Measurements from ENCODE around the gene SNX21.

DNA sequence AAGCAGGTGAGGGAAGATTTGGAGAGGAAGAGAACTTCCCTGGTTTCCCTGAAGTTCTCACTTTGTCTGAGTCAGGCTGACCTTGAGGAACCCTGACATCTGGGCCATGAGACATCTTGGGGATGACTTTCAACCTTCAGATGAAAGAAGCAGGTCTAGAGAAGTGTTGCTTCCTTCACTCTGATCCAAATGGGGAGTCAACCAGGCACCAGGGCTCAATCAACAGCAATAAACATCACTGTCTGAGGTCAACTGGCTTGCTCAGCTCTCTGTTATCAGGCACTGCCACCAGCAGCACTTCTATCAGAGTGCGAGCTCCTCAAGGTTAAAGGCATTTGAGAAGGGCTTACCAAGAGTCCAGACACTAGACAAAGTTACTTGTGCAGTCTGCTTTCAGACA, 17.3 kb downstream of the SNX21 start:
- TF ChIP-seq, protein P1, sequence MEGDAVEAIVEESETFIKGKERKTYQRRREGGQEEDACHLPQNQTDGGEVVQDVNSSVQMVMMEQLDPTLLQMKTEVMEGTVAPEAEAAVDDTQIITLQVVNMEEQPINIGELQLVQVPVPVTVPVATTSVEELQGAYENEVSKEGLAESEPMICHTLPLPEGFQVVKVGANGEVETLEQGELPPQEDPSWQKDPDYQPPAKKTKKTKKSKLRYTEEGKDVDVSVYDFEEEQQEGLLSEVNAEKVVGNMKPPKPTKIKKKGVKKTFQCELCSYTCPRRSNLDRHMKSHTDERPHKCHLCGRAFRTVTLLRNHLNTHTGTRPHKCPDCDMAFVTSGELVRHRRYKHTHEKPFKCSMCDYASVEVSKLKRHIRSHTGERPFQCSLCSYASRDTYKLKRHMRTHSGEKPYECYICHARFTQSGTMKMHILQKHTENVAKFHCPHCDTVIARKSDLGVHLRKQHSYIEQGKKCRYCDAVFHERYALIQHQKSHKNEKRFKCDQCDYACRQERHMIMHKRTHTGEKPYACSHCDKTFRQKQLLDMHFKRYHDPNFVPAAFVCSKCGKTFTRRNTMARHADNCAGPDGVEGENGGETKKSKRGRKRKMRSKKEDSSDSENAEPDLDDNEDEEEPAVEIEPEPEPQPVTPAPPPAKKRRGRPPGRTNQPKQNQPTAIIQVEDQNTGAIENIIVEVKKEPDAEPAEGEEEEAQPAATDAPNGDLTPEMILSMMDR (IDR thresholded peaks at IDR 0.05), result no peak
- TF ChIP-seq POLR2AphosphoS5 (IDR thresholded peaks at IDR 0.05; ENCODE audit: low read depth, low read length), result no peak
- TF ChIP-seq, protein P2, sequence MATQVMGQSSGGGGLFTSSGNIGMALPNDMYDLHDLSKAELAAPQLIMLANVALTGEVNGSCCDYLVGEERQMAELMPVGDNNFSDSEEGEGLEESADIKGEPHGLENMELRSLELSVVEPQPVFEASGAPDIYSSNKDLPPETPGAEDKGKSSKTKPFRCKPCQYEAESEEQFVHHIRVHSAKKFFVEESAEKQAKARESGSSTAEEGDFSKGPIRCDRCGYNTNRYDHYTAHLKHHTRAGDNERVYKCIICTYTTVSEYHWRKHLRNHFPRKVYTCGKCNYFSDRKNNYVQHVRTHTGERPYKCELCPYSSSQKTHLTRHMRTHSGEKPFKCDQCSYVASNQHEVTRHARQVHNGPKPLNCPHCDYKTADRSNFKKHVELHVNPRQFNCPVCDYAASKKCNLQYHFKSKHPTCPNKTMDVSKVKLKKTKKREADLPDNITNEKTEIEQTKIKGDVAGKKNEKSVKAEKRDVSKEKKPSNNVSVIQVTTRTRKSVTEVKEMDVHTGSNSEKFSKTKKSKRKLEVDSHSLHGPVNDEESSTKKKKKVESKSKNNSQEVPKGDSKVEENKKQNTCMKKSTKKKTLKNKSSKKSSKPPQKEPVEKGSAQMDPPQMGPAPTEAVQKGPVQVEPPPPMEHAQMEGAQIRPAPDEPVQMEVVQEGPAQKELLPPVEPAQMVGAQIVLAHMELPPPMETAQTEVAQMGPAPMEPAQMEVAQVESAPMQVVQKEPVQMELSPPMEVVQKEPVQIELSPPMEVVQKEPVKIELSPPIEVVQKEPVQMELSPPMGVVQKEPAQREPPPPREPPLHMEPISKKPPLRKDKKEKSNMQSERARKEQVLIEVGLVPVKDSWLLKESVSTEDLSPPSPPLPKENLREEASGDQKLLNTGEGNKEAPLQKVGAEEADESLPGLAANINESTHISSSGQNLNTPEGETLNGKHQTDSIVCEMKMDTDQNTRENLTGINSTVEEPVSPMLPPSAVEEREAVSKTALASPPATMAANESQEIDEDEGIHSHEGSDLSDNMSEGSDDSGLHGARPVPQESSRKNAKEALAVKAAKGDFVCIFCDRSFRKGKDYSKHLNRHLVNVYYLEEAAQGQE (IDR thresholded peaks at IDR 0.05; ENCODE audit: insufficient read depth in 1 of 2, low read depth in 2 of 2, low read length in 1 of 2), result no peak
- TF ChIP-seq SIN3A (IDR thresholded peaks at IDR 0.05; ENCODE audit: borderline replicate concordance, insufficient read depth, low read depth, low read length), result no peak

Measured in Panc1 (cell line).